PFSK-1 (cell line): ENCODE results near the gene CTNNBL1.

ENCODE experiments used
- POLR2AphosphoS5 ChIP-seq: IDR thresholded peaks from 2 replicates; pipeline ENCODE4 v1.6.1; 2012; ENCODE audit warnings: low read depth, mild to moderate bottlenecking, control low read depth, low read length, moderate library complexity
- SIN3A ChIP-seq: IDR thresholded peaks from 2 replicates; pipeline ENCODE4 v1.6.1; 2012; ENCODE audit warnings: mild to moderate bottlenecking, low read length, moderate library complexity, borderline replicate concordance; ENCODE audit not compliant: insufficient read depth
- TAF1 ChIP-seq: IDR thresholded peaks from 2 replicates; pipeline ENCODE4 v1.6.1; 2012; ENCODE audit warnings: low read length, control low read depth, borderline replicate concordance; ENCODE audit not compliant: insufficient read depth
- TF ChIP-seq, protein P1 (sequence below), 2 experiments: IDR thresholded peaks; 2 replicates each; pipeline versions ENCODE4 v1.6.1 to v1.8.0; 2011 to 2012; ENCODE audit warnings: low read depth in 2 of 2, low read length in 2 of 2, control low read depth in 1 of 2, inconsistent platforms in 1 of 2, mild to moderate bottlenecking in 1 of 2, moderate library complexity in 1 of 2; ENCODE audit not compliant: insufficient read depth in 1 of 2

DNA sequence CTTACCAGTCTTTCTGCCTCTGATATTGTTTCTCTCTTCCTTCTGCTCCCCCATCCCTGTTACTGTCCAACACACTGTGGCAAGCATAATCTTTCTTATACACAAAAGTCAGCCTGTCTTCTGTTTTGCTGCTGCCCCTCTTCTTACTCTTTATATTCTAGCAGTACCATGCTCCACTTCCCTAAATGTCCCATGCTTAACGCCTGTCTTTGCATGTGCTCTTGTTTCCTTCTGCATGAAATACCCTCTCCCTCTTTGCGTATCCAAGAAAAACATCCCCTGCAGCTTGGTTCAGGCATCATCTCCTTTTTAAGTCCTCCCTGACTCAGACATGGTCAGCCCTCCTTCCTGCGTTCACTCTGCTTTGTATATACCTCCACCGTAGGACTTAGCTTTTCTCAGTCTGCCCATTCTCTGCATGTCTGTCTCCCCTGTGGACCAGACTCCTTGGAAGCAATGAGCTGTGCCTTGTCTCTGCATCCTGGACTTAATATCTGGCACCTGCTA is 103.9 kb downstream of the CTNNBL1 start:
- TF ChIP-seq, protein P1, sequence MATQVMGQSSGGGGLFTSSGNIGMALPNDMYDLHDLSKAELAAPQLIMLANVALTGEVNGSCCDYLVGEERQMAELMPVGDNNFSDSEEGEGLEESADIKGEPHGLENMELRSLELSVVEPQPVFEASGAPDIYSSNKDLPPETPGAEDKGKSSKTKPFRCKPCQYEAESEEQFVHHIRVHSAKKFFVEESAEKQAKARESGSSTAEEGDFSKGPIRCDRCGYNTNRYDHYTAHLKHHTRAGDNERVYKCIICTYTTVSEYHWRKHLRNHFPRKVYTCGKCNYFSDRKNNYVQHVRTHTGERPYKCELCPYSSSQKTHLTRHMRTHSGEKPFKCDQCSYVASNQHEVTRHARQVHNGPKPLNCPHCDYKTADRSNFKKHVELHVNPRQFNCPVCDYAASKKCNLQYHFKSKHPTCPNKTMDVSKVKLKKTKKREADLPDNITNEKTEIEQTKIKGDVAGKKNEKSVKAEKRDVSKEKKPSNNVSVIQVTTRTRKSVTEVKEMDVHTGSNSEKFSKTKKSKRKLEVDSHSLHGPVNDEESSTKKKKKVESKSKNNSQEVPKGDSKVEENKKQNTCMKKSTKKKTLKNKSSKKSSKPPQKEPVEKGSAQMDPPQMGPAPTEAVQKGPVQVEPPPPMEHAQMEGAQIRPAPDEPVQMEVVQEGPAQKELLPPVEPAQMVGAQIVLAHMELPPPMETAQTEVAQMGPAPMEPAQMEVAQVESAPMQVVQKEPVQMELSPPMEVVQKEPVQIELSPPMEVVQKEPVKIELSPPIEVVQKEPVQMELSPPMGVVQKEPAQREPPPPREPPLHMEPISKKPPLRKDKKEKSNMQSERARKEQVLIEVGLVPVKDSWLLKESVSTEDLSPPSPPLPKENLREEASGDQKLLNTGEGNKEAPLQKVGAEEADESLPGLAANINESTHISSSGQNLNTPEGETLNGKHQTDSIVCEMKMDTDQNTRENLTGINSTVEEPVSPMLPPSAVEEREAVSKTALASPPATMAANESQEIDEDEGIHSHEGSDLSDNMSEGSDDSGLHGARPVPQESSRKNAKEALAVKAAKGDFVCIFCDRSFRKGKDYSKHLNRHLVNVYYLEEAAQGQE (IDR thresholded peaks at IDR 0.05; ENCODE audit: insufficient read depth in 1 of 2, low read depth in 2 of 2, low read length in 2 of 2), result no peak
- no peak for TF ChIP-seq TAF1
- TF ChIP-seq SIN3A, result no peak
- no peak for TF ChIP-seq POLR2AphosphoS5
